ENCODE measurements around the gene TRIP4.

Gene TRIP4

DNA sequence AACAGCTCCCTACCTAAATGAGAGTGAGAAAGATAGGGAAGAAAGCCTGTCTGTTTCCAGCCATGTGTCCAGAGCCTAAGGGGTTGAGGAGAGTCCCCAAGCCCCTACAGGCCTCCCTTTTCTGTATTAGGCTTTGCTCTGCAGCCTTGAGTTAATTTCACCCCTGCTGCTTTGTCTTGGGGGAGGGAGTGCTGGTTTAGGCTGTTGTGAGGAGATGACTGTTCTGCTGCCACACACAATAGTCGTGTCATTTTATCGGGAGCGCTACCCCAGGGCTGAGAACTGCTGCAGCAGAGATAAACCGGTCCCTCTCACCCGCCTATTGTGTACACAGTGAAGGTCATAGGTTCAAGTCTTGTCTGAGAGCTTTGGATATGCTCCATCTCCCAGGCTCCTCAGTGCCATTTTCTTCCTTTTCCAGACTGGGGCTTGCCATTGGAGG is 74.1 kb downstream of the TRIP4 start:
- no peak for TF ChIP-seq ZFX (IDR thresholded peaks at IDR 0.05; ENCODE audit: borderline replicate concordance)
- TF ChIP-seq, protein P1, sequence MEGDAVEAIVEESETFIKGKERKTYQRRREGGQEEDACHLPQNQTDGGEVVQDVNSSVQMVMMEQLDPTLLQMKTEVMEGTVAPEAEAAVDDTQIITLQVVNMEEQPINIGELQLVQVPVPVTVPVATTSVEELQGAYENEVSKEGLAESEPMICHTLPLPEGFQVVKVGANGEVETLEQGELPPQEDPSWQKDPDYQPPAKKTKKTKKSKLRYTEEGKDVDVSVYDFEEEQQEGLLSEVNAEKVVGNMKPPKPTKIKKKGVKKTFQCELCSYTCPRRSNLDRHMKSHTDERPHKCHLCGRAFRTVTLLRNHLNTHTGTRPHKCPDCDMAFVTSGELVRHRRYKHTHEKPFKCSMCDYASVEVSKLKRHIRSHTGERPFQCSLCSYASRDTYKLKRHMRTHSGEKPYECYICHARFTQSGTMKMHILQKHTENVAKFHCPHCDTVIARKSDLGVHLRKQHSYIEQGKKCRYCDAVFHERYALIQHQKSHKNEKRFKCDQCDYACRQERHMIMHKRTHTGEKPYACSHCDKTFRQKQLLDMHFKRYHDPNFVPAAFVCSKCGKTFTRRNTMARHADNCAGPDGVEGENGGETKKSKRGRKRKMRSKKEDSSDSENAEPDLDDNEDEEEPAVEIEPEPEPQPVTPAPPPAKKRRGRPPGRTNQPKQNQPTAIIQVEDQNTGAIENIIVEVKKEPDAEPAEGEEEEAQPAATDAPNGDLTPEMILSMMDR (IDR thresholded peaks at IDR 0.05) = no peak
- H3K27ac ChIP-seq = peak overlapping the region; percentile 77

- no peak for TF ChIP-seq ZFX (IDR thresholded peaks at IDR 0.05; ENCODE audit: borderline replicate concordance)
- TF ChIP-seq, protein P1 (IDR thresholded peaks at IDR 0.05) = no peak
- H3K27ac ChIP-seq = peak overlapping the region; percentile 77
These were observed 74.9 kb downstream of the TRIP4 start for GRCh38 chr15:64462492-64462891.

GRCh38 chr15:64464276-64465005 is 76.8 kb downstream of the TRIP4 start:
- no peak for TF ChIP-seq ZFX (IDR thresholded peaks at IDR 0.05; ENCODE audit: borderline replicate concordance)
- H3K27ac ChIP-seq = peak overlapping the region; percentile 23; the same call in 1 of the 2 replicates

GRCh38 chr15:64466408-64467141 is 78.9 kb downstream of the TRIP4 start:
- no peak for TF ChIP-seq ZFX (IDR thresholded peaks at IDR 0.05; ENCODE audit: borderline replicate concordance)
- TF ChIP-seq, protein P1 (IDR thresholded peaks at IDR 0.05) = no peak
- no peak overlapping the region for H3K27ac ChIP-seq

- no peak overlapping the region for H3K27ac ChIP-seq
- no peak for TF ChIP-seq ZFX (IDR thresholded peaks at IDR 0.05; ENCODE audit: borderline replicate concordance)
- TF ChIP-seq, protein P1 (IDR thresholded peaks at IDR 0.05) = no peak
These were observed 84.5 kb downstream of the TRIP4 start for GRCh38 chr15:64472161-64472560.

- H3K27ac ChIP-seq = no peak overlapping the region
- TF ChIP-seq, protein P1 (IDR thresholded peaks at IDR 0.05) = no peak
- no peak for TF ChIP-seq ZFX (IDR thresholded peaks at IDR 0.05; ENCODE audit: borderline replicate concordance)
These were observed 87.2 kb downstream of the TRIP4 start for GRCh38 chr15:64474846-64475245.

- TF ChIP-seq, protein P1 (IDR thresholded peaks at IDR 0.05) = no peak
- TF ChIP-seq ZFX (IDR thresholded peaks at IDR 0.05; ENCODE audit: borderline replicate concordance) = no peak
- 0 out of 2 replicates have a peak overlapping the region, but pooled peaks have one; percentile 20 for H3K27ac ChIP-seq
These were observed 88.9 kb downstream of the TRIP4 start for GRCh38 chr15:64476550-64476949.
